Heart left ventricle (tissue), 16 donors: ENCODE data around the gene NPY2R. TPM values are rescaled to one million over a fixed set of nuclear protein-coding genes. Genes with fewer than 3 reads are reported as not detected.

Source experiments
- ATAC-seq, 4 donors: fragments of 200-7000 bp; cut with Tn5 transposase; one replicate each; pipeline ENCODE4 v1.9.1; 2020 to 2022; ENCODE audit warnings: moderate library complexity in 4 of 4, mild to moderate bottlenecking in 3 of 4, moderate number of reproducible peaks in 1 of 4
- DNase-seq, 5 donors: peaks; one replicate each; pipeline ENCODE4 v3.0.0-alpha.2; 2020
- H3K27ac ChIP-seq, 12 donors: fragments of 200-600 bp; sonication (generic) in 4 of 12; one replicate each; pipeline versions ENCODE4 v1.5.0 to v1.8.0; 2016 to 2022; ENCODE audit warnings: mild to moderate bottlenecking in 2 of 12
- H3K27me3 ChIP-seq, 9 donors: fragments of 200-600 bp; sonication (generic) in 2 of 9; one replicate each; pipeline versions ENCODE4 v1.5.1 to v1.8.0; 2016 to 2022; ENCODE audit warnings: mild to moderate bottlenecking in 3 of 9
- H3K36me3 ChIP-seq, 9 donors: fragments of 200-600 bp; sonication (generic) in 2 of 9; one replicate each; pipeline versions ENCODE4 v1.5.0 to v1.8.0; 2018 to 2022; ENCODE audit warnings: mild to moderate bottlenecking in 2 of 9
- H3K4me1 ChIP-seq, 12 donors: fragments of 200-600 bp; sonication (generic) in 4 of 12; one replicate each; pipeline versions ENCODE4 v1.5.0 to v1.8.0; 2016 to 2022; ENCODE audit warnings: mild to moderate bottlenecking in 3 of 12
- H3K4me3 ChIP-seq, 12 donors: fragments of 200-600 bp; sonication (generic) in 4 of 12; one replicate each; pipeline versions ENCODE4 v1.5.0 to v1.8.0; 2017 to 2022; ENCODE audit warnings: mild to moderate bottlenecking in 9 of 12, moderate library complexity in 4 of 12
- H3K9me3 ChIP-seq, 12 donors: fragments of 200-600 bp; sonication (generic) in 4 of 12; one replicate each; pipeline versions ENCODE4 v1.5.0 to v1.8.0; 2016 to 2022; ENCODE audit warnings: mild to moderate bottlenecking in 1 of 12
- POLR2A ChIP-seq, 2 donors: fragments of 450-650 bp; IDR thresholded peaks; one replicate each; pipeline ENCODE4 v1.6.1; 2017; ENCODE audit warnings: antibody characterized with exemption in 2 of 2, mild to moderate bottlenecking in 2 of 2, moderate library complexity in 2 of 2
- WGBS, 4 donors: extraction: QIAGEN DNeasy Blood & Tissue Kit in 2 of 4; methylation state at CpG; one replicate each; pipeline versions ENCODE4 v1.1.5 to v1.1.7; 2013 to 2018; 5-methylcytosine and 5-hydroxymethylcytosine counted together
- intact Hi-C, 10 donors: fragments of 100-400 bp; cut with DNase I; formaldehyde crosslinking; loops; one replicate each; pipeline versions ENCODE4 v1.11.1 to v1.14.2; 2022
- polyA plus RNA-seq, 2 donors: library from polyadenylated mRNA; stranded (reverse); fragments of 200-250 nt; gene quantifications; one replicate each; pipeline ENCODE4 v1.2.3, GENCODE V29; 2013
- total RNA-seq, 9 donors: library from RNA; depleted of rRNA in 2 of 9; stranded (reverse); fragments of >200 nt in 2 of 9; fragmentation: NEBNext Ultra II Directional in 3 of 9; extraction: Animal tissue kit (Norgen Biotek cat#: 25700) in 3 of 9; gene quantifications; one replicate each; pipeline versions ENCODE4 v1.1.0 to v1.2.4, GENCODE V29; 2016 to 2023
- TF ChIP-seq, protein P1 (sequence below), 12 donors: fragments of 200-600 bp; sonication (generic) in 4 of 12; IDR thresholded peaks; one replicate each; pipeline versions ENCODE4 v1.5.0 to v1.8.0; 2018 to 2022; ENCODE audit warnings: antibody characterized with exemption in 12 of 12, mild to moderate bottlenecking in 5 of 12
- donor health status: ischemic (EF 13 %, LVEDD 7.1; RV severe dilation, severe dysfunction).
- donor health status: healthy with polysubstance abuse.
- donor health status: DM: no; HTN: yes; CAD: no.
- donor health status: DM: no; HTN: no; CAD: no.
- donor health status: ischemic (EF 25% LVEDD 6.9; RV normal size, moderate dysfunction).
- donor health status: ischemic (EF 25% LVEDD 5.7; RV mildly dilated, moderate dysfunction).
- donor health status: healthy.
- donor health status: DM: yes; HTN: yes; CAD: no.
- donor health status: ischemic (EF 35%, LVEDD 5.7; RV mildly dilated, moderate dysfunction).
- donor health status: nonischemic (EF 11% LVEDD 7.7; RV severe dilation, severe dysfunction).
- donor health status: DM: yes; HTN: yes; CAD: no.
- donor health status: PGD.
- donor health status: ischemic (EF 29% LVEDD 5.4; RV normal size, mild dysfunction).
- donor health status: nonischemic (EF 23%, LVEDD 6.1; RV moderate dilation, normal function).

NPY2R gene
- total and polyA plus RNA-seq, 11 donors, result not detected

DNA sequence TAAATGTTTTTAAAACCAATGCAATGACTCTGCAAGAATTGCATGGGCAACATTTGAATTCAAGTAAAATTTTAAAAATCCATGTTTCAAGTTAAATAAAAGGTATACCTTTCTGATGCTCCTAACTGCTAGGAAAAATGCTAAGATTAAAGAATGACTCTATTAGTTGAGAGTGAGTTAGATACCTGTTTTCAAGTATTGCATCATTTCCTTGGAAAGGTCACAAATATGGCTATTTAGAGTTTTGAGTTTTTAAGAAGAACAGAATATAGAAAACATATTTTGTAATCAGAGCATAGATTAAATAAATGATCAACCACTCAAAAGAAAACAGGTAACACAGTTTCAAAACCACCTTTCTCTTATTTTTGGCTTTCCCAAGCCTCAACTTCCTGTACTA is 18.3 kb upstream of the NPY2R start:
- no peak overlapping the region for H3K27ac ChIP-seq
- no peaks in the 10 kb centered on the region for H3K9me3 ChIP-seq
- H3K27me3 ChIP-seq, result no peaks in the 10 kb centered on the region
- intact Hi-C loops, result no loop called here
- H3K36me3 ChIP-seq, result no peaks in the 10 kb centered on the region
- H3K4me1 ChIP-seq, result no peaks in the 10 kb centered on the region
- TF ChIP-seq, protein P1, sequence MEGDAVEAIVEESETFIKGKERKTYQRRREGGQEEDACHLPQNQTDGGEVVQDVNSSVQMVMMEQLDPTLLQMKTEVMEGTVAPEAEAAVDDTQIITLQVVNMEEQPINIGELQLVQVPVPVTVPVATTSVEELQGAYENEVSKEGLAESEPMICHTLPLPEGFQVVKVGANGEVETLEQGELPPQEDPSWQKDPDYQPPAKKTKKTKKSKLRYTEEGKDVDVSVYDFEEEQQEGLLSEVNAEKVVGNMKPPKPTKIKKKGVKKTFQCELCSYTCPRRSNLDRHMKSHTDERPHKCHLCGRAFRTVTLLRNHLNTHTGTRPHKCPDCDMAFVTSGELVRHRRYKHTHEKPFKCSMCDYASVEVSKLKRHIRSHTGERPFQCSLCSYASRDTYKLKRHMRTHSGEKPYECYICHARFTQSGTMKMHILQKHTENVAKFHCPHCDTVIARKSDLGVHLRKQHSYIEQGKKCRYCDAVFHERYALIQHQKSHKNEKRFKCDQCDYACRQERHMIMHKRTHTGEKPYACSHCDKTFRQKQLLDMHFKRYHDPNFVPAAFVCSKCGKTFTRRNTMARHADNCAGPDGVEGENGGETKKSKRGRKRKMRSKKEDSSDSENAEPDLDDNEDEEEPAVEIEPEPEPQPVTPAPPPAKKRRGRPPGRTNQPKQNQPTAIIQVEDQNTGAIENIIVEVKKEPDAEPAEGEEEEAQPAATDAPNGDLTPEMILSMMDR (IDR thresholded peaks at IDR 0.05), result no peak
- no peak for TF ChIP-seq POLR2A (IDR thresholded peaks at IDR 0.05)
- H3K4me3 ChIP-seq, result no peak overlapping the region
- ATAC-seq, result no peak
- no peak for DNase-seq

DNA sequence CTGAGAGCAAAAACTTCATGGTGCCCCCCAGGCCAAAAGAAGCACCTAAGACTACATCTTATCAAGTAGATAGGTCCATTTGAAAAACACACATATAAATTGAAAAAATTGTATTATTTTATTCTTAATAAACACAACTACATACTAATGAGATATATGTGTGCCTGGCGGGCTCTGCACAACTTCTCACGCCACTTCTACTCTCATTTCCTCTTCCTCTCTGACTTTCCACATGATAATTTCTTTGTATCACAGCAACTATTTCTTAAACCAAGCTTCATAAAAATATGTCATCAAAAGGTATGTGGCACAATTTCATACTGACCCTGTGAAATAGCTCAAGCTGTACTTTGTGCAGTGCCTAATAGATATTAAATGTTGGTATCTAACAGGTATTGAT is 10.7 kb upstream of the NPY2R start:
- ATAC-seq (no peak), DNase-seq (no peak)
- TF ChIP-seq, protein P1 (IDR thresholded peaks at IDR 0.05), result no peak
- TF ChIP-seq POLR2A (IDR thresholded peaks at IDR 0.05), result no peak
- no peaks in the 10 kb centered on the region for H3K4me1 ChIP-seq
- H3K36me3 ChIP-seq, result no peaks in the 10 kb centered on the region
- intact Hi-C loops, result no loop called here
- WGBS, 4 donors, result 80 to 83% (median 83%) methylated on average over 2 of the region's 2 CpGs
- no peaks in the 10 kb centered on the region for H3K27me3 ChIP-seq
- H3K4me3 ChIP-seq, result no peak overlapping the region
- no peak overlapping the region for H3K27ac ChIP-seq
- H3K9me3 ChIP-seq, result peaks cover 0 to 4% (median 0%) of the 10 kb centered on the region in 12 donors

DNA sequence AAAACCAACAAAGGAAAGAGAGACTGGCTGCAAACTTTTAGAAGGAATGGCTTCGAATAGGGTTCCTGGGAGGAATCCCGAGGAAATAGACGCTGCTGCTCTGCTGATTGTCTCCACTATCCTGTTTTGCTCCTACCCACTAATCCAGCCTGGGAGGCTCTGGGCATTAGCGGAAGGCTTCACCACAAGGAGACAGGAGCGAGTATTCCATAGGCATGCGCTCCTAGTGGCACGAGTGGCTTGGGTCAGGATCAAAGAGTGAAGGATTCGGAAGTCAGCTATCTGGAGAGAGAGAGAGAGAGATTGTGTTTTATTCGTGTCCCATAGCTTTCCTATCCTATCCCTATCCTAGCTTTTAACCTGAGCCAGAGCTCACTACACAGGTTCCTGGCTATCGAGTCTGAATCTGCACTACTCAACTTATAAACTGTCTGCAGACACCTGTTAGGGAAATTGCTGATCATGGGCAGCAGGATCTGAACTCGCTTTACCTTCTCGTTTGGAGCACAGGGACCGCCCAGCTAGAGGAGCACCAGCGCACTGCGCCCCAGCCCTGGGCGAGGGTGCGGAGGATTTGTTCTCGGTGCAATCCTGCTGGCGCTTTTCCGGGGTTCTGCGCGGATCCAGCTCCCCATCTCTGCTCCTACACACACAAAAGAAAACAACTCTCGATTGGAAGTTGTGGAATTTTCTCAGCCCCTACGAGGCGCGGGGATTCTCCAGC is 740 bp upstream of the NPY2R start:
- no peak for ATAC-seq
- Histone ChIP-seq H3K4me1 (peaks cover 0 to 17% (median 5%) of the 10 kb centered on the region in 12 donors), H3K27me3 (peaks cover 10 to 59% (median 29%) of the 10 kb centered on the region in 9 donors), H3K36me3 (no peaks in the 10 kb centered on the region), H3K27ac (no peak overlapping the region), H3K4me3 (peak overlapping the region in 7 of 12 donors; percentile 1 to 29 (median 17)), H3K9me3 (no peaks in the 10 kb centered on the region)
- no peak for DNase-seq
- intact Hi-C loops, result no loop called here
- no peak for TF ChIP-seq POLR2A (IDR thresholded peaks at IDR 0.05)
- TF ChIP-seq, protein P1 (IDR thresholded peaks at IDR 0.05), result no peak
- 2 to 4% (median 3%) methylated on average over 26 of the region's 26 CpGs for WGBS, 4 donors

DNA sequence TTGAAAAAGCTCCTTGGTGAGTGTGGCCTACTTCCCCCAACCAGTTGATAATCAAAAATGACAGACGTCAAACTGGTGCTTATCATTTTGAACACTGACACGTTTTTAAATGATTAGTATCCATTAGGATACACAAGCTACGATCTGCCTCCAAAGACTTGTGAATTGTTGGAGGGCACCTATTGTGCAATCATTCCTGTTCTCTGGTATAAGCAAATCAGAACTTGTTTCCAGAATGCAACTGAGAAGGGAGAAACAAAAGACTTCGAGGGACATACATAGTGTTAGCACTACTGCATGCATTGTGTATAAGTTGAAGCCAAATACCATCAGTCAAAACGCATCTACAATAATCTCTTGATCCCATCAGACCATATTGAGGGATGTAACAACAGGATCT is 11.6 kb downstream of the NPY2R start:
- ATAC-seq, result no peak
- Histone ChIP-seq H3K4me1 (no peaks in the 10 kb centered on the region), H3K9me3 (no peaks in the 10 kb centered on the region), H3K27me3 (no peaks in the 10 kb centered on the region), H3K36me3 (no peaks in the 10 kb centered on the region), H3K4me3 (no peak overlapping the region), H3K27ac (no peak overlapping the region)
- TF ChIP-seq, protein P1 (IDR thresholded peaks at IDR 0.05), result no peak
- TF ChIP-seq POLR2A (IDR thresholded peaks at IDR 0.05), result no peak
- intact Hi-C loops, result no loop called here
- WGBS, 4 donors, result 69 to 76% (median 73%) methylated on average over 5 of the region's 5 CpGs
- DNase-seq, result no peak
